Astrocyte of the hippocampus (primary cell): ENCODE results near the gene TULP4.
"Not testable (repeated sequence)": the region's sequence is repeated elsewhere in the genome, so short reads cannot be mapped to it uniquely, and the experiment has no call there.

Source experiments
- DNase-seq: peaks from one replicate; pipeline ENCODE4 v3.0.0; 2011; ENCODE audit warnings: low read depth, low spot score

TULP4 gene

DNA sequence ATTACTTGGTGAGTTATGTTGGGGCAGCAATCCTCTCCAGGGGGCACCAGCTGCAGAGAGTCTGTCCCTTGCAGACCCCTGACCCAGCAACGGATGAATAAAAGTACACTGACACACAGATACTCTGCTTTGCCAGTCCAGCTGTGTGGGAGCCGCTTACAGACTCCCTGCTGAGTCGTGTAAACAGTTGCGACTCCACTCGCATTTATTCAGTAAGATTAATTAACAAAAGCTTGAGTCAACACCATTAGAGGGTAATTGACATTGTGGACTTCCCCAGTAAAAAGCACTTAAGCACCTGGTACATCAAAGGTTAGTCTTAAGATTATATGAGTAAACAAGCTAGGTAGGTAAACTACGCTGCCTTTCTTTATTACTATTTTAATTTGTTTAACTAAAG lies 155.7 kb downstream of the TULP4 start:
- no peak for DNase-seq

DNA sequence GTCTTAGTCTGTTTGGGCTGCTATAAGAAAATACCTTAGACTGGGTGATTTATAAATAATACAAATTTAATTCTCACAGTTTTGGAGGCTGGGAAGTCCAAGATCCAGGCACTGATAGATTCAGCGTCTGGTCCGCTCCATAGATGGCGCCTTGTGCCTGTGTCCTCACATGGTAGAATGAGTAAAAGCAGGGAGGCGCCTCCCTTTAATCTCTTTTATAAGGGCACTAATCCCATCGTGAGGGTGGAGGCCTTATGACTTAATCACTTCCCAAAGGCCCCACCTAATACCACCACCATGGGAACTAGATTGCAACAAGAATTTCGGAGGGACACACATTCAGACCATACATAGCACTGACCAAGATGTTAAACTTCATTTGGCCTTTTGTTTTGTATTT lies 156.4 kb downstream of the TULP4 start:
- DNase-seq = no peak

DNA sequence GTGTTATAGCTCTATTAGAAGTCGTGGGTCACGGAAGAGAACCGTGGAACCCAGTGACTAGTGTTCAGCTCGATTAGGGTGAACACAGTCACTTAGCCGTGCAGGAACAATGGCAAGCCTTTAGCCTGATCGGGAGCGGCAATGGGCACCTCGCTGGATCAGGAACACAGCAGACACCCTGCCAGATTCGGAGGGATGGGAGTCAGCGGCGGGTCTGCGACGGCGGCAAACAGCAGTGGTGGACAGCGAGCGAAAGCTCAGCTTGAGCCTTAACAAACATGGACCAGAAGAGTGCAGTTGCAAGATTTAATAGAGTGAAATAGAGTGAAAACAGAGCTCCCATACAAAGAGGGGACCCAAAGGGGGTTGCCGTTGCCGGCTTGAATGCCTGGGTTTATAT lies 157.8 kb downstream of the TULP4 start:
- DNase-seq = not testable (repeated sequence)

DNA sequence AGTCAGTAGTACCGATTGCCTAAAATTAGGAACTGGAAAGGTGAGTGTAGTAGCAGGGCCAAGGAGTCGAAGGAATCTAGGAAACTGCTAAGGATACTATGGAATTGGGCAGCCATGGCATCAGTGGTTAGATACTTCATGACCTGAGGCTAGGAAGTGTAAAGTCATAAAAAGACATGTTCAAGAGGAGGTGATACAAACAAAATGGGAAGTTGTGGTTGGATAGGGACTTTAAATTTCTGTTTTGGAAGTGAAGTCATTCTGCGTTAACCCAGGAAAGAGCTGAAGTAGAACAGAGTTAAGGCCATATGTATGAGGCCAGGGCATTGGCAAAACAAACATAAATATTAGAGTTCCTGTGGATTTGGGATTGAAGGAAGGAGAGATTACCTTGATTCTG lies 159.1 kb downstream of the TULP4 start:
- DNase-seq = no peak

DNA sequence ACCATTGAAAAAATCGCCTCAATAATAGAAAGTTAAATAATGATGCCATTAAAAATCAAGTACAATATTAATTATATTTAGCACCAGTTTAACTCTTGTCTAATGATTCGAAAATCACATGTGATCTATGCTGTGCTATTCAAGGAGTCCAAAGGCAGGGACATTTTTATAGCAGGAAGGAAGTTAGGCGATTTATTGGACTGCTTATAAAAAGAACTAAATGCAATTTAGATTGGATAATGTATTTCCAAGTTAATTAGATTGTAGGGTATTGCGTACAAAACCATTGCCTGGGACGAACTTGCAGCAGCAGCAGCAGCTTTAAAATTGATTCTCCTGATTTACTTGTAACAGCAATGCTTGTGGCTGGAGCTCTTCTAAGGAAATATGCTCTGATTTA lies 160.2 kb downstream of the TULP4 start:
- DNase-seq = no peak

DNA sequence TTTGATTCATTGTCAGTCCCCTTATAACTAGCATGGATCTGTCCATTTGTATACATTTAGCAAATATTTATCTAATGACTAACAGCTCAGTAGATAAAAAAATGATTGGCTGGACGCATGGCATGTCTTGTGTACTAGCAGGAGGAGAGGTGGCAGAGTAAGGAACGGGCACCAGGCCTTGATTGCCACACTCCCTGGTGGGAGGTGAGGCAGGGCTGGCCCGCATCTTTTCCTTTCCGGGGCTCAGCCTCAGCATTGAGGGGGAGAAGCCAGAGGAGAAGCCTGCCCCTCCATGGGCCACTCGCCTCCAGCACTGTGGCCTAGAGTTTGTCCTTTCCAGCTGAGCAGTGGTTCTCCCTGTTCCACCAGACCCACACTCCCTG lies 162.7 kb downstream of the TULP4 start:
- DNase-seq = no peak

DNA sequence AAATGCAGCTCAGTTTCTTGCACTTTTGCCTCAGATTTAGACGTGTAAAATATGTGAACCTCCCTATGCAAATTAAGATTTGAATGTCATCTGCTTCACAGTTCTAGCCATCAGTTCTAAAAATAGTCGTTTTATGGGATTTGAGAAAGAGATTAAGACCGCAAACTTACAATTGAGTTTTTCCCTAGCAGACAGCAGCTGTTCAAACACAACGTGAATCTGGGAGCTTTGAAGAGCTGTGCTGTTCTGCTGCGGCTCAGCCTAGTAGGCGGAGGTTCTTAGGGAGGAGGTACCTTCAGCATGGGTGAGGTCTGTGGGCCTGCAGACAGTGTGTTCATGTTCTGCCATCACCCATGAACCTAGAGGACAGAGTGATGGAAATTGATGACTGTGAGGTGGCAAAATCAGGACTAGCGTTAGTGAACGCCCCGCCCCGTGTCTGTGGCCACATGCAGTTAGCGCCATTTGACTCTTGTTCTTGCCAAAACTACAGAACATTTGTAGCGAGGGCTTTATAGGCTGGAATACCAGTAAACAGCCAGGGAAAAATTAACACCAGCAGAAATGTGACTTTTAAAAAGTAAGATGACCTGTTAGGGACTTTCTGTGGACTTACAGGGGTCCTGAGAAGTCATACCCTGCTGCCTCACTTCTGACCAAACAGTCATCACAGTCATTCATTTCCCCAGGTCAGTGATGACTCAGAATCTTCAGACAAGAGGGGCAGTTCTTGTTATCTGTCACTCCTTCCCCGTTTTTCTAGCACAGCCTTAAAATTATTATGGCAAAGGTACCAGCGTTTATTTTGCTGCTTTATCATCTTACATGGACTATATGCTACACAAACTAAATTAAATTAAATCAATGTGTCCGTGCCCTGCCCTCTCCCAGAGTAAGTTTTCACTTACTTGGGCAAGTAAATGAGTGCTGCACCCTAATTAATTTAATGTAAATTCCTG lies 163.4 kb downstream of the TULP4 start:
- DNase-seq = peak; percentile 20

DNA sequence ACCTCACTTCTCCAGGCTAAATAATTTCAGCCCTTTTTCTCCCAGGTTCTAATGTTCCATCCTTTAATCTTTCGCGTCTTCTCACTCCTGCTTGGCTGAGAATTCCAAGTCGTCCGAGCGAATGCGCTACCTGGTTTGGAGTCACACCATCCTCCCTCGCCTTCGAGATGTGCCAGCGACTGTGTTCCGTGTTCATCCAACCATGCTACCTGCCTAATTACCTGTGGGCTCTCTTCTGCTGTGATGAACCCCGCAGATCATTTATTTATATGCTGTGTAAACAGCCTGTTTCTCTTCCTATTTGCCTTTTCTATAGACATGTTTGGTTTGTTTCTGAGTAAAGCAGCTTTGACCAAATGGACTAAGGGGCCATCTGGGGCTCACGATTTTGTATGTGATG lies 164.1 kb downstream of the TULP4 start:
- DNase-seq = no peak

DNA sequence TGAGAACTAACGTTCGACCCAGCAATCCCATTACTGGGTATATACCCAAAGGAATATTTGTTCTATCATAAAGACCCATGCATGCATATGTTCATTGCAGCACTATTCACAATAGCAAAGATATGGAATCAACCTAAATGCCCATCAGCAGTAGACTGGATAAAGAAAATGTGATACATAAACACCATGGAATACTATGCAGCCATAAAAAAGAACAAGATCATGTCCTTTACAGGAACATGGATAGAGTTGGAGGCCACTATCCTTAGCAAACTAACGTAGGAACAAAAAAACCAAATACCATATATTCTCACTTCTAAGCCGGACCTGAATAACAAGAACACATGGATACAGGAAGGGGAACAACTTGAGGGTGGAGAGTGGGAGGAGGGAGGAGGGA lies 165.5 kb downstream of the TULP4 start:
- not testable (repeated sequence) for DNase-seq

DNA sequence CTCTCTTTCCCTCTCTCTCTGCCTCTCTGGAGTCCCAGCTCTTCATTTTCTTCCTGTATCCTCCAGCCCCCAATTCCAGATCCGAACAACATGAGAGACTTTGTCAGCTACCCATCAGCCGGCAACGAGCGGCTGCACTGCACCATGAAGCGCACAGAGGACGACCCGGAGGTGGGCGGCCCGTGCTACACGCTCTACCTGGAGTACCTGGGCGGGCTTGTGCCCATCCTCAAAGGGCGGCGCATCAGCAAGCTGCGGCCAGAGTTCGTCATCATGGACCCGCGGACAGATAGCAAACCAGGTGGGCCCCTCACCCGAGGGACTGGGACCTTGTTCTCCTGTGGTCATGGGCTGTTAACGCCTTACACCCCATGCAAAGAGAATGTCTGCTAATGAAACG lies 168.7 kb downstream of the TULP4 start:
- no peak for DNase-seq

DNA sequence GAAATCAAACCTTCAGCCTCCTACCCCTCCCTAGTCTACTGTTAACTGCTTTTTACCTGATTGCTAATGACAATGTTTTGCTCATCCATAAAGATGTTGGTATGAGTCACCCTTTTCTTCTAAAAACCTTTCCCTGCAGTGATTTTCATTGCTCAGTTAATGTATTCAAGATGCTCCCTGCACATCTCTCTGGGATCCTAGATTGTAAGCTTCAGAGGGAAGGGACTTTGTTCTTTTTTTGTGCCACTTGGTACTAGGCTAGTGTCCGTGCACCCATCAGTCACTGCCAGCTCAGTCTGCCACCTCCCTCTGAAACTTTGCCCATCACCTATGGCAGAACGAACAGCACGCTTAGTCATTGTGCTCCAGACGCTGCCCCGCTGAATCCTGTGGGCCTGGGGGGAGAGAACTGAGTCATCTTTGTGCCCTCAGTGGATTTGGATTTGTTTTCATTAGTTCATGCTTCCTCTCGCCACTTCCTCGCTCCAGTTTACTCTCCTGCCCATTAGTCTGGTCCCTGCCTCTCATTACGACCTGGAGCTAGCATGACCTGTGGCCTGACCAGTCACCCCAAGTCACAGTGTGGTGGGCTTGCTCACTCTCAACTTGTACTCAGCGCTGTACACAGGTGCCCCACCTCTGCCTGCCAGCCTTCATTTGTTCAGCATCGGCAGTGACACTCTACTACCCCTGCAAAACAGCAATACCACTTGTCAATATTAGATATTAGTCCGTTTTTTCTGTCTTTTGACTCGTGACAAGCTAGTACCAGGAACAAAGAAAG lies 169.6 kb downstream of the TULP4 start:
- DNase-seq = peak; percentile 83

DNA sequence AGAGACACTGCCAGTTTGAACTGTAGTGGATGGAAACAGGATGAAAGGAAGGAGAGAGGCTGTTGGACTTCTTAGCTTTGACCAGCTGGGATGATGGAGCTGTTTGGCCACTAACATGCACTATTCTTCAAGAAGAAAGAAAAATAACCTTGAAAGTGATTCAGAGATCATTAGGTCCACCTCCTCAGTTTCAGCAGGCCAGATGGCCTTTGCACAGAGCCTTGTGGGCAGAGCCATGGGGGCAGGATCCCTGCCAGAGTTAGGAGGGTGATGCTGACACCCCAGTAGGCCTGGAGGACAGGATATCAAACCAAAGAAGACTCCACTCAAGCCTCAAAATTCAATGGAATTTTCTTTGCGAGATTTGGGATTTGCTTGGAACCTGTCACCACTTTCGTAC lies 173.2 kb downstream of the TULP4 start:
- DNase-seq = no peak

DNA sequence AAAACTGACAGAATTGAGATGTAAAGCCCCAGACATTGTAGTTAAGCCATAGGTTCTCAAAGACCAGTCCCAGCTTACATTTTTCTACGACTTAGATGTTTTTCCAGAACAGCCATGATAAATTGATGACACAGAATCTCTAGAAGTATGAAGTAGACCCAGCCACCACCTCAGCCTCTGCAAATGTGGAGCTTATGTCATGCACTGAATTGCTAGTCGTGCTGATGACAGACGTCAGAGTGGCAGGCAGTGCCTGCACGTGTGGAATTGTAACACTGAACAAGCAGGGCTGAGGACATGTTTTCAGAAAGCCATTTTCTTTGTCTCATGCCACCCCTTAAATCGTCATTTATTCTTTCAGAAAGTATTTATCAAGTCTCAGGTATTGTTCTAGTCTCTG lies 175.2 kb downstream of the TULP4 start:
- DNase-seq = peak; percentile 24

DNA sequence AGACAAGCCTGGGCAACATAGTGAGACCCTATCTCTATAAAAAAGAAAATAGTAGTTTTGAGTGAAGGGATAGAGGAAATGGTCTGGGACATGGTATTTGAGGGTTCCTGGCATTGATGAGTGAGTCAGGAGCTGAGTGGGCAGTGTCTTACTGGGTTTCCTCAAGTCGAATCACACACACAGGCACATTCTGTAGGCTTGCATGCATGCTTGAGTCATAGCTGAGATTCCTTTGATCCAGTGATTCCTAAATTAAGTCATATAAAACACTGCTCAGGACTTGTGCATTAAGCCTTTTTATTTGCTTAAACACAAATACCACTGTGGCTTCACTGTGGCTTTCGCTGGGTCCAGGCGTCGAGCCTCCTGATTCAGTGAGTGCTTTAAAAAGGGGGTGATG lies 175.8 kb downstream of the TULP4 start:
- DNase-seq = peak; percentile 95

DNA sequence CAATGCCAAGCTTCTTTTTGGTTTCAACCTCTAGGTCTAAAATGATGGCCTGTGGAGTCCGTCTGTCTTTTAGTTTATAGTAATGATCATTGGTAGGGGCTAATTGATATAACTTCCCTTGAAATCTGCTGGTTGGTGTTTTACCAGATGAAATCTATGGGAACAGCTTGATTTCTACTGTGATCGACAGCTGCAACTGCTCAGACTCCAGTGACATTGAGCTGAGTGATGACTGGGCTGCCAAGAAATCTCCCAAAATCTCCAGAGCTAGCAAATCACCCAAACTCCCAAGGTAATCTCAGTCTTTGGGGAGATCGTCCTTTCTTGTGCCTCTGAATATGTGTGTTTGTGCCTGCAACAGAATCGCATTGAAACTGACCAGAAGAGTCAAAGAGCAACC lies 177.2 kb downstream of the TULP4 start:
- DNase-seq = no peak

DNA sequence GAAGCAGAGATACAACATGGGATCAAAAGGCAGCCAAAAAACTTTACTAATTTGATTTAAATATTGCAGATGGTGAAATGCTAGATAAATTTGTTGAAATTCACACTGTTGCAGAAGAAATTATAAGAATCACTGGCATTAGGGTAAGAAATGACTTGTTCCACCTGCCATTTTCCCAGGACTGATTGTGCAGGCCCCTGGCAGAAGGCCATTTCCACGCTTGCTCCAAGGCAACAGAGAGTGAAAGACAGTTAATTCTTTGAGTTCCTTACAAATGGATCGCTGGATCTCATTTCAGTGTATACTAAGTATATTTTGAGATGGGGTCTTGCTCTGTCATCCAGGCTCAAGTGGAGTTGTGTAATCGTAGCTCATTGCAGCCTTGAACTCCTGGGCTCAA lies 180.6 kb downstream of the TULP4 start:
- DNase-seq = no peak

DNA sequence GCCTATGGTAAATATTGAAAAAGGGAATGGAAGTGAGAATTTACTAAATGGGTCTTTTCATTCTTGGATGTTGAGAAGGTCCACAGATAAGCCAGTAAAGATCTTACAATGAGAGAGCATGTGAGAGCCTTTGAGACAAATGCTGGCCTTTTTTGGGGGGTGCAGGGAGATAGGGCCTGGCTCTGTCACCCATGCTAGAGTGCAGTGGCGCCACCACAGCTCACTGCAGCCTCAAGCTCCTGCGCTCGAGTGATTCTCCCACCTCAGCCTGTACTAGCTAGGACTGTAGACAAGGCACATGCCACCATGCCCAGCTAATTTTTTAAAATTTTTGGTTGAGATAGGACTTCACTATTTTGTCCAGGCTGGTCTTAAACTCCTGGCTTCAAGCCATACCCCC lies 184.4 kb downstream of the TULP4 start:
- no peak for DNase-seq

DNA sequence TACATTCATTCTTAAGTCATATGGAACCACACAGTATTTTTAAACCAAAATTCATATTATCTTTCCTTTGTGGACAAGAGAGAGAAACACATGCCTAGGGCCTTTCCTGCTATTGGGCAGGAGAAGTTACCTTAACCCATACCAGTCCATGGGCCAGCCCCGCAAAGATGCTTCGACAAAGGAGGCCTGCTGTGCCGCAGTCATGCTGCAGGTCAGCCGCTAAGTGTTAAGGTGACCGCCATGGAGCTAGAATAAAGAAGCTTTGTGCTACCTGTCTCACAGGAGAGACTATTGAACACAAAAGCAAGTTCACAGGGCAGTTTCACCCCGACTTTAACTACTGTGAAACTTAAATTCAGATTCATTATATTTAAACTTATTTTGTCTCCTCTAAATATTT lies 185.4 kb downstream of the TULP4 start:
- no peak for DNase-seq

DNA sequence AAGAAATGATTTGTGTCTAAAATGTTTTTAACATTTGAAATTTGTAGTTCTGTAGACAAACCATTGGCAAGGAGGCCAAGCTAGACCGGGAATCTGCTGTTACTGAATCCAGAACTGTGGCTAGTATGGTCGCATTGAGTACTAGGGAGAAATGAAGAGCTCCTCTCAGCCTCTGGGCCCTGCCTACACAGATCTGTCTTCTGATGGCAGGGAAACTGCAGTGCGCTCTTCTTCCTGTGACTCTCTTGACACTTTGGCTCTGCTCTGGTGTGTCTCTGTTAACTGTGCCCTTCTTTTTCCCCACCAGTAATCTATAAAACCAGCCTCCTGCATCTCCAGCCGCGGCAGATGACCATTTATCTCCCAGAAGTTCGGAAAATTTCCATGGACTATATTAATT lies 186.1 kb downstream of the TULP4 start:
- DNase-seq = no peak

DNA sequence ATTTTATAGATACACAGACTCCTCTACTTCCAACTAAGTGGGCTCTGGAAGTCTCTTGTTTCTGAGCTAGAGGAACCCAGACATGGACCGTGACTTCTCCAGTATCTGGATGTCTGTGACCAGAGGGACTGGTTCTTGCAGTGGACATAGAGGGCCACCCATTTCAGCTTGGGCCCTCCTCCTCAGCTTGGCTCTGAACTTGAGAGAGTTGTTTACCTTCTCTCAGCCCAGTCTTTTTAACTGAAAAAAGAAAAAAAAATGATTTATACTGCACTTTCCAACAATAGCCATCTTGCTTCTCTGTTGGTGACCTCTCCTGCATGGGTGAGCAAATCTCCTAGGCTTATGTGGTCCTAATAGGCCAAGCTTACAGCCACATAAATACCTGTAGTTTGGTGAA lies 187.3 kb downstream of the TULP4 start:
- DNase-seq = no peak

DNA sequence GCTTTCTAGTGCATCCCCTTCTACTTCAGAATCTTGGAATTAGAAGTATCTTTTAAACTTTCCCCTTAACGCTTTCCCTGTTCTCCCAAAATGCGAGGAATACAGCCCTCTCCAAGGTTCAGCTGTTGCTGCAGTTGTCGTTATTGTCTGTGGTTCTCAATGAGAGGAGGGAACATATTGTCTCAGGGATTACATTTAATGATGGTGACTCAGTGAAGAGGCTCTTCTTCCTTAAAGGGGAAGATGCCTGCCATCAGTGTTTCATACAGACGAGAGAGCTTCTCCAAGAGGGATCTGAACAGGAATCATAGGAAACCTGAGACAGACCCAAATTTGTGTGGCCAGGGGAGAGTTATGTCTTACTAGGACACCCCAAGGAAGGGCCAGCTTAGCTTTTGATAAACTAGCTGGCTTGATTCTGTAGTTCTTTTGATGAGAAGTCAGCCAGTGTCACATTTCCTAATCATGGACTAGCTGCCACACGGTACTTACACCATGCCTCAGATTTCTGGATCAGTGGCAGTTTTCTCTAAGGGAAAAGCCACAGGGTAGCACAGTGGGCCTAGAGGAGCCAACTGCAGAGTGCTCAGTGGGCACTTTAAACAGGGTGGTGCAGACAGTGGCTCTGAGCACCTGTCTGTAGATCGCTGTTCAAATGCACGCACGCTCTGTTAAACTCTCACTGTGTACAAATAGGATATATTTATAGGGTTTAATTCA lies 187.9 kb downstream of the TULP4 start:
- DNase-seq = no peak
